Pancreas (tissue), 10 donors: ENCODE results near the gene EFEMP2. TPM values are rescaled to one million over a fixed set of nuclear protein-coding genes. Genes with fewer than 3 reads are reported as not detected.
A peak's percentile ranks its signal among the peaks of the same experiment; 100 is the strongest.

Experiments
- ATAC-seq, 4 donors: fragments of 200-7000 bp; cut with Tn5 transposase; one replicate each; pipeline versions ENCODE4 v1.8.0 to v1.9.1; 2020; ENCODE audit warnings: mild to moderate bottlenecking in 4 of 4, moderate library complexity in 4 of 4
- DNase-seq, 6 donors: peaks; one replicate each; pipeline ENCODE4 v3.0.0-alpha.2; 2020
- FAIRE-seq: peaks from 2 replicates; lab custom pipeline; 2012; peaks lifted over from hg19 to GRCh38; lab: Jason Lieb, UNC
- H3K27ac ChIP-seq, 4 donors: fragments of 200-600 bp; sonication (generic); 1 replicate in 3 of 4; 2 replicates in 1 of 4; pipeline versions ENCODE4 v1.5.0 to v1.8.0; 2020
- H3K27me3 ChIP-seq, 4 donors: fragments of 200-600 bp; one replicate each; pipeline ENCODE4 v1.8.0; 2021
- H3K36me3 ChIP-seq, 3 donors: fragments of 200-600 bp; sonication (generic) in 1 of 3; one replicate each; pipeline versions ENCODE4 v1.5.0 to v1.8.0; 2020 to 2021
- H3K4me1 ChIP-seq, 3 donors: fragments of 200-600 bp; one replicate each; pipeline ENCODE4 v1.8.0; 2021
- H3K4me3 ChIP-seq, 4 donors: fragments of 200-600 bp; sonication (generic) in 2 of 4; one replicate each; pipeline versions ENCODE4 v1.5.0 to v1.8.0; 2020 to 2021
- H3K9me3 ChIP-seq, 4 donors: fragments of 200-600 bp; one replicate each; pipeline ENCODE4 v1.8.0; 2021
- CTCF ChIP-seq, 4 donors: fragments of 200-600 bp; sonication (generic) in 3 of 4; IDR thresholded peaks; one replicate each; pipeline versions ENCODE4 v1.5.0 to v1.8.0; 2021; ENCODE audit warnings: antibody characterized with exemption in 4 of 4
- WGBS, 2 donors: extraction: QIAGEN DNeasy Blood & Tissue Kit; methylation state at CpG; one replicate each; pipeline ENCODE4 v1.1.7; 2013; 5-methylcytosine and 5-hydroxymethylcytosine counted together
- intact Hi-C, 3 donors: fragments of 100-400 bp; cut with DNase I; formaldehyde crosslinking; loops; one replicate each; pipeline versions ENCODE4 v1.11.1 to v1.14.2; 2022
- polyA plus RNA-seq, 2 donors: library from polyadenylated mRNA; stranded (reverse); fragments of 200-250 nt; gene quantifications; one replicate each; pipeline ENCODE4 v1.2.3, GENCODE V29; 2013
- total RNA-seq, 6 donors: library from RNA; stranded (reverse); fragmentation: NEBNext Ultra II Directional in 4 of 6; extraction: Animal tissue kit (Norgen Biotek cat#: 25700) in 4 of 6; gene quantifications; one replicate each; pipeline versions ENCODE4 v1.2.1 to v1.2.4, GENCODE V29; 2021 to 2023
- donor health status: healthy with polysubstance abuse.
- donor health status: DM: no; HTN: no; CAD: no; lungs with moderate emphysema.
- donor health status: DM: no; HTN: no; CAD: no.
- donor health status: control.
- donor health status: control.
- donor health status: Bipolar disorder and iron deficiency.
- donor health status: DM: yes; HTN: yes; CAD: no.
- donor health status: DM: no; HTN: no; CAD: no.
- donor health status: DM: no; HTN: no; CAD: no.
- donor health status: DM: yes; HTN: yes; CAD: no.

The EFEMP2 gene
- total and polyA plus RNA-seq, 8 donors: 11.3 to 51.0 (median 18.8) TPM

GRCh38 chr11:65890324-65891218, 18.0 kb upstream of the EFEMP2 start, which contains the start of gene CCDC85B:
Gene CCDC85B, plus strand, starts transcription at chr11:65890673. Its CDS starts 111 bp downstream, at chr11:65890784.
- H3K9me3 ChIP-seq: no peaks in the 10 kb centered on the region
- FAIRE-seq (no peak), ATAC-seq (peak; percentile 78 to 87 (median 84)), DNase-seq (peak; percentile 96 to 99 (median 98))
- peak within 1 kb of the TSS; percentile 41 to 82 (median 60) for H3K4me3 ChIP-seq
- peaks cover 7 to 31% (median 11%) of the 10 kb centered on the region in 3 donors for H3K4me1 ChIP-seq
- intact Hi-C loops: no loop called here
- TF ChIP-seq CTCF (IDR thresholded peaks at IDR 0.05): no peak
- WGBS, 2 donors: 1% methylated on average over 71 to 94 of the region's 94 CpGs
- no peaks in the 10 kb centered on the region for H3K27me3 ChIP-seq
- H3K27ac ChIP-seq: peak within 1 kb of the TSS; percentile 76 to 93 (median 88)
- H3K36me3 ChIP-seq: no peaks in the 10 kb centered on the region

- DNase-seq: peak; percentile 97 to 99 (median 98)
- TF ChIP-seq CTCF (IDR thresholded peaks at IDR 0.05): peak; percentile 75 to 90 (median 90)
- intact Hi-C loops: loop anchor here in 1 of 3 donors (5.0 kb wide), 2 partner anchors 99 to 176 kb away; partner anchors contain the start of gene KAT5
- peak; percentile 84 to 89 (median 85) for ATAC-seq
- H3K4me1 ChIP-seq: peaks cover 7 to 31% (median 11%) of the 10 kb centered on the region in 3 donors
- no peaks in the 10 kb centered on the region for H3K27me3 ChIP-seq
- FAIRE-seq: no peak
- no peaks in the 10 kb centered on the region for H3K9me3 ChIP-seq
- peak within 1 kb of the TSS; percentile 63 to 93 (median 86) for H3K27ac ChIP-seq
- H3K36me3 ChIP-seq: peaks cover 0 to 4% (median 0%) of the 10 kb centered on the region in 3 donors
- peak within 1 kb of the TSS; percentile 65 to 82 (median 66) for H3K4me3 ChIP-seq
- 0% methylated on average over 40 to 57 of the region's 57 CpGs for WGBS, 2 donors
These were observed 15.7 kb upstream of the EFEMP2 start, which contains the start of gene FIBP for GRCh38 chr11:65888163-65888814. Gene FIBP, minus strand, starts transcription at chr11:65888471. Its CDS starts 53 bp downstream, at chr11:65888418.

- no peak for TF ChIP-seq CTCF (IDR thresholded peaks at IDR 0.05)
- intact Hi-C loops: loop anchor here in 1 of 3 donors (5.0 kb wide), 2 partner anchors 100 to 175 kb away; partner anchors contain the start of gene KAT5
- peak in 2 of 4 donors; percentile 0 for ATAC-seq
- H3K36me3 ChIP-seq: peaks cover 0 to 4% (median 0%) of the 10 kb centered on the region in 3 donors
- no peak for DNase-seq
- peaks cover 7 to 31% (median 11%) of the 10 kb centered on the region in 3 donors for H3K4me1 ChIP-seq
- 4 to 7% methylated on average over 23 of the region's 23 CpGs for WGBS, 2 donors
- H3K9me3 ChIP-seq: no peaks in the 10 kb centered on the region
- no peaks in the 10 kb centered on the region for H3K27me3 ChIP-seq
- H3K27ac ChIP-seq: peak overlapping the region; percentile 63 to 93 (median 86)
- no peak for FAIRE-seq
- H3K4me3 ChIP-seq: peak overlapping the region; percentile 65 to 82 (median 66)
These were observed 15.1 kb upstream of the EFEMP2 start for GRCh38 chr11:65887723-65888162.

GRCh38 chr11:65886826-65887722, 14.5 kb upstream of the EFEMP2 start:
- intact Hi-C loops: loop anchor here in 1 of 3 donors (5.0 kb wide), 2 partner anchors 100 to 175 kb away; partner anchors contain the start of gene KAT5
- Histone ChIP-seq H3K4me3 (peak overlapping the region in 2 of 4 donors; percentile 66 to 82), H3K4me1 (peaks cover 7 to 29% (median 11%) of the 10 kb centered on the region in 3 donors), H3K27me3 (no peaks in the 10 kb centered on the region), H3K36me3 (peaks cover 0 to 4% (median 0%) of the 10 kb centered on the region in 3 donors), H3K9me3 (no peaks in the 10 kb centered on the region), H3K27ac (peak overlapping the region in 2 of 4 donors; percentile 91 to 93)
- 76 to 88% methylated on average over 14 of the region's 14 CpGs for WGBS, 2 donors
- ATAC-seq: no peak
- TF ChIP-seq CTCF (IDR thresholded peaks at IDR 0.05): no peak
- no peak for FAIRE-seq
- peak in 2 of 6 donors; percentile 63 to 65 for DNase-seq
